Measurements from ENCODE around the gene GPR135. TPM values are rescaled to one million over a fixed set of nuclear protein-coding genes. Genes with fewer than 3 reads are reported as not detected.

The GPR135 gene
- 6.7 and 10.3 TPM in 2 replicates for total RNA-seq (2014; rRNA removed)
- Bru-seq, nascent RNA: percentile 71 among the genes with signal in this experiment
- percentile 89 among the genes with signal in this experiment for BruChase-seq, experiment 1, labeled RNA remaining after a 6-hour chase
- percentile 95 among the genes with signal in this experiment for BruChase-seq, experiment 2, labeled RNA remaining after a 2-hour chase
- long read RNA-seq, full-length matches to known transcripts: 12 of 13 reads
- long read RNA-seq, partial matches to known transcripts: 0 of 13 reads
- long read RNA-seq, other reads (novel, unspliced or antisense): 1 of 13 reads

DNA sequence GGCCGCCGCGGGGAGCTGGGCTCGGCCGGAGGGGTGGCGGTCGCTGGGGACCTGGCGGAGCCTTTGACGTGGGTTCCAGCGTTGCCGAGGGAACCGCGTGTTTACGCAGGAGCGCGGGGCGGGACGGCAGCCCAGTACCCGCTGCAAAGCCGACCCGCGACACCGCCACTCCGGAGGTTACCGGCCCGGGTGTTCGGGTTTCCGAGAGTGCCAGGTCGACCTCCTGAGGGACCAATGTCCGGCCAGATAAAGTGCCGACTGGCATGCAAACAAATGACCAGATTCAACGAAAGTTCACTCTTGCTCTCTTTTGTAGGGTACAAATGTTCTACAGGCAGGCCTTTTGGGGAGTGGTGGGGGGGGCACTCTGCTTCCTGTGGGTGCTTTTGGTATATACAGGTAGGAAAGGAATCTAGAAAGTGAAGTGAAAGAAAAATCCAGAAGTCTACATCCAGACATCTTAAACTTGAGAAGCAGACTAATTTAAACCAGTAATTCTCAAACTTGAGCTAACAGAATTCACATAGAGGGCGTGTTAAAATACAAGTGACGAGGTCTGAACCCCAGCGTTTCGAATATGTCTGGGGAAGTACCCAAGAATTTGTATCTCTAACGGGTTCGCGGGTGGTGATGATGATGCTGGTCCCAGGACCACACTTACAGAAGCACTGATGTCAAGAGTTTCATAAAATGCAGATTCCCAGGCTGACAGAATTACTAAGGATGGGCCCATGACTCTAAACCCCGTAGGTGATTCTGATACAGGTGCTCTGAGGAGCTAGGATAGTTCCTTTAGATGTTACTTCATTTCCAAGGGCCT, at the start of gene GPR135:
GPR135 (minus strand) TSS at position 65 of the 820 bp plus-strand sequence. CDS start 154 bp downstream, outside the sequence.
- Histone ChIP-seq H3F3A (ENCODE audit: low read length, unreplicated experiment) (peaks cover 4% of the 10 kb centered on the region), H3K36me3 (ENCODE audit: low read depth, low read length) (peaks cover 7% of the 10 kb centered on the region), H3K27me3 (ENCODE audit: low read length) (no peaks in the 10 kb centered on the region), H4K20me1 (ENCODE audit: low read length) (no peaks in the 10 kb centered on the region), H3K27ac (ENCODE audit: low read length) (no peak within 1 kb of the TSS), H3K4me3 (ENCODE audit: low read length) (peak within 1 kb of the TSS; percentile 72), H2AFZ (ENCODE audit: low read length) (peak within 1 kb of the TSS; percentile 86), H3K9me3 (ENCODE audit: low read length) (no peaks in the 10 kb centered on the region), H3K4me2 (ENCODE audit: low read length) (peak within 1 kb of the TSS; percentile 87), H3K79me2 (ENCODE audit: low read length) (no peaks in the 10 kb centered on the region; the same call in 1 of the 2 replicates), H3K4me1 (ENCODE audit: insufficient read depth, low read length) (peaks cover 9% of the 10 kb centered on the region), H3K9ac (ENCODE audit: low read length) (peak within 1 kb of the TSS; percentile 46), H3K9me2 (replicated peaks; ENCODE audit: low read length) (no peaks in the 10 kb centered on the region)
- no peak for TF ChIP-seq EZH2 (IDR thresholded peaks at IDR 0.05; ENCODE audit: low read length, unreplicated experiment)
- TF ChIP-seq CTCF (conservative IDR thresholded peaks at IDR 0.05; ENCODE audit: low read depth, low read length): no peak
- TF ChIP-seq EZH2phosphoT487 (IDR thresholded peaks at IDR 0.05; ENCODE audit: borderline replicate concordance, low read length): no peak
- ATAC-seq (peak; percentile 61), DNase-seq (peak; percentile 71)
- POLR2A ChIA-PET (ENCODE audit: unreplicated experiment): interaction anchor here (0.6 to 0.7 kb wide), 2 partner anchors 19 to 103 kb away, joined by 3 to 4 read pairs; partner anchors contain the start of gene JKAMP
- BruUV-seq (replicated peaks): no TSS peak
- CTCF ChIA-PET: interaction anchor here (0.6 kb wide), 1 partner anchor 33 kb away, joined by 8 read pairs; no protein-coding TSS in a partner anchor
- intact Hi-C loops (cut with micrococcal nuclease): loop anchor here (1.0 kb wide), 1 partner anchor 17 kb away; no protein-coding TSS in a partner anchor

- Histone ChIP-seq H3K9me3 (ENCODE audit: low read length) (no peaks in the 10 kb centered on the region), H3K27me3 (ENCODE audit: low read length) (peaks cover 5% of the 10 kb centered on the region; the same call in 1 of the 2 replicates), H3K79me2 (ENCODE audit: low read length) (no peaks in the 10 kb centered on the region), H2AFZ (ENCODE audit: low read length) (no peak overlapping the region), H3F3A (ENCODE audit: low read length, unreplicated experiment) (no peaks in the 10 kb centered on the region), H3K27ac (ENCODE audit: low read length) (no peak overlapping the region), H3K4me2 (ENCODE audit: low read length) (no peak overlapping the region), H3K4me3 (ENCODE audit: low read length) (no peak overlapping the region), H3K4me1 (ENCODE audit: insufficient read depth, low read length) (peaks cover 7% of the 10 kb centered on the region), H3K36me3 (ENCODE audit: low read depth, low read length) (no peaks in the 10 kb centered on the region), H3K9ac (ENCODE audit: low read length) (no peak overlapping the region), H4K20me1 (ENCODE audit: low read length) (no peaks in the 10 kb centered on the region), H3K9me2 (replicated peaks; ENCODE audit: low read length) (no peaks in the 10 kb centered on the region)
- TF ChIP-seq EZH2 (IDR thresholded peaks at IDR 0.05; ENCODE audit: low read length, unreplicated experiment) (no peak), EZH2phosphoT487 (IDR thresholded peaks at IDR 0.05; ENCODE audit: borderline replicate concordance, low read length) (no peak), CTCF (conservative IDR thresholded peaks at IDR 0.05; ENCODE audit: low read depth, low read length) (peak; percentile 97)
- intact Hi-C loops (cut with micrococcal nuclease): no loop called here
- ChIA-PET CTCF (interaction anchor here (0.6 kb wide), 4 partner anchors 12 to 672 kb away, joined by 3 read pairs; no protein-coding TSS in a partner anchor), POLR2A (ENCODE audit: unreplicated experiment) (no interaction called here)
- peak; percentile 50 for DNase-seq
- peak; percentile 40 for ATAC-seq
- BruUV-seq (replicated peaks): no TSS peak
Measured at GRCh38 chr14:59511916-59512575, 46.9 kb upstream of the GPR135 start.
